Smooth muscle cell (in vitro differentiated cells): Measurements from ENCODE around the gene CSF2RB. TPM values are rescaled to one million over a fixed set of nuclear protein-coding genes. Genes with fewer than 3 reads are reported as not detected.

Experiments used
- DNase-seq: peaks from one replicate; lab custom pipeline; 2025; ENCODE audit not compliant: unreplicated experiment; lab: John Stamatoyannopoulos, UW
- H2AFZ ChIP-seq: fragments of 200-600 bp; sonication (generic); 2 replicates; pipeline ENCODE4 v1.6.0; 2016; ENCODE audit warnings: antibody characterized with exemption, low read depth, mild to moderate bottlenecking
- H3F3A ChIP-seq: fragments of 200-600 bp; sonication (generic); 2 replicates; pipeline ENCODE4 v1.6.0; 2017; ENCODE audit warnings: antibody characterized with exemption, low read depth
- H3K27ac ChIP-seq: fragments of 200-600 bp; sonication (generic); 2 replicates; pipeline ENCODE4 v1.5.1; 2016; ENCODE audit warnings: low read depth, mild to moderate bottlenecking
- H3K27me3 ChIP-seq: fragments of 200-600 bp; sonication (generic); 2 replicates; pipeline ENCODE4 v1.6.1; 2016; ENCODE audit warnings: low read depth, mild to moderate bottlenecking
- H3K36me3 ChIP-seq: fragments of 200-600 bp; sonication (generic); 2 replicates; pipeline ENCODE4 v1.5.1; 2016; ENCODE audit warnings: low read depth
- H3K4me1 ChIP-seq: fragments of 200-600 bp; sonication (generic); 2 replicates; pipeline ENCODE4 v1.5.1; 2016; ENCODE audit warnings: low read depth
- H3K4me2 ChIP-seq: fragments of 200-600 bp; sonication (generic); 2 replicates; pipeline ENCODE4 v1.6.0; 2016; ENCODE audit warnings: mild to moderate bottlenecking
- H3K4me3 ChIP-seq: fragments of 200-600 bp; sonication (generic); 2 replicates; pipeline ENCODE4 v1.5.1; 2016; ENCODE audit warnings: mild to moderate bottlenecking
- H3K79me2 ChIP-seq: fragments of 200-600 bp; sonication (generic); 2 replicates; pipeline ENCODE4 v1.6.0; 2016; ENCODE audit warnings: low read depth, mild to moderate bottlenecking
- H3K9ac ChIP-seq: fragments of 200-600 bp; sonication (generic); 2 replicates; pipeline ENCODE4 v1.6.0; 2016; ENCODE audit warnings: low read depth
- H3K9me3 ChIP-seq: fragments of 200-600 bp; sonication (generic); replicated peaks from 2 replicates; pipeline ENCODE4 v1.5.1; 2016; ENCODE audit warnings: low read depth
- H4K20me1 ChIP-seq: fragments of 200-600 bp; sonication (generic); 2 replicates; pipeline ENCODE4 v1.6.0; 2016; ENCODE audit warnings: low read depth
- WGBS: methylation state at CpG from one replicate; pipeline ENCODE4 v1.1.7; 2016; ENCODE audit warnings: low lambda C conversion rate; 5-methylcytosine and 5-hydroxymethylcytosine counted together
- polyA plus RNA-seq: library from polyadenylated mRNA; unstranded; fragments of >200 nt; fragmentation: Nextera tagmentation; extraction: Ambion mirVana; gene quantifications from 2 replicates; pipeline ENCODE4 v1.2.1, GENCODE V29; 2016
- total RNA-seq: library from RNA; depleted of rRNA; stranded (reverse); fragments of >200 nt; gene quantifications from 2 replicates; pipeline ENCODE4 v1.2.3, GENCODE V29; 2014
- TF ChIP-seq, protein P1 (sequence below): fragments of 200-600 bp; sonication (generic); IDR thresholded peaks from 2 replicates; pipeline ENCODE4 v1.5.1; 2017; ENCODE audit warnings: borderline replicate concordance, mild to moderate bottlenecking, antibody characterized with exemption; ENCODE audit not compliant: insufficient read depth, poor library complexity, severe bottlenecking

CSF2RB gene
- total and polyA plus RNA-seq, 2 experiments from 2014 or later = 0.43 TPM; not detected in 1

DNA sequence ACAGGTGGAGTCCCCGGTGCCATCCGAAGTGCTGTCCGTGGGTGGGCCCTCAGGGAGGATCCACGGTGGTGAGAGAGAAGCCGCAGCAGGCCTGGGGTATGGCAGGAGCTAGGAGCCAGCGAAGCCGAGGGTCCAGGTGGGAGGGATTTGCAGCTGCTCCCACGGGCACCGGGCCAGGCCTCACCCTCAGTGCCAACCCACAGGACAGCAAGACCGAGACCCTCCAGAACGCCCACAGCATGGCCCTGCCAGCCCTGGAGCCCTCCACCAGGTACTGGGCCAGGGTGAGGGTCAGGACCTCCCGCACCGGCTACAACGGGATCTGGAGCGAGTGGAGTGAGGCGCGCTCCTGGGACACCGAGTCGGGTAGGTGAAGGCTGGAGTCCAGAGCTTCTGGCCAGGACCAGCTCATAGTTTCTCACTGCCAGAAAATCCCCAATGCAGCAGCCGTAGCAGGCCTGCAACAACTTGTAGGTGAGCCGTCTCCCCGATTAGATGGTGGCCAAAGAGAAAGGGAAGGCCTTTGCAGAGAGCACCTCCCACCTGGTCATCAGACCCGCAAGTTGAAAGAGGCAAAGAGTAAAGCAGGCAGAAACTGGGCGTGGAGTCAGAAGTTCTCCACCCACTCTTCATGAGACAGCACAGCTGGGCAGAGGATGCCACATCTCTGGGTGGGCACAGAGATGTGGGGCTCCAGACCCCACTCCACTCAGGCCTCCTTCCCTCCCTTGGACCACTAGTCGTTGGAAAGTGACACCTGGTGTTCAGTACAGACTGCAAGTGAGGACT, 20.4 kb downstream of the CSF2RB start:
- no peaks in the 10 kb centered on the region for H3F3A ChIP-seq
- H3K4me1 ChIP-seq = no peaks in the 10 kb centered on the region
- H3K79me2 ChIP-seq = no peaks in the 10 kb centered on the region
- H3K27me3 ChIP-seq = no peaks in the 10 kb centered on the region
- no peak overlapping the region for H3K4me3 ChIP-seq
- no peak overlapping the region for H3K9ac ChIP-seq
- no peak overlapping the region for H3K27ac ChIP-seq
- H2AFZ ChIP-seq = no peak overlapping the region
- H3K4me2 ChIP-seq = no peak overlapping the region
- no peaks in the 10 kb centered on the region for H3K9me3 ChIP-seq
- WGBS = 89% methylated on average over 24 of the region's 25 CpGs
- H3K36me3 ChIP-seq = no peaks in the 10 kb centered on the region
- no peak for DNase-seq
- TF ChIP-seq, protein P1, sequence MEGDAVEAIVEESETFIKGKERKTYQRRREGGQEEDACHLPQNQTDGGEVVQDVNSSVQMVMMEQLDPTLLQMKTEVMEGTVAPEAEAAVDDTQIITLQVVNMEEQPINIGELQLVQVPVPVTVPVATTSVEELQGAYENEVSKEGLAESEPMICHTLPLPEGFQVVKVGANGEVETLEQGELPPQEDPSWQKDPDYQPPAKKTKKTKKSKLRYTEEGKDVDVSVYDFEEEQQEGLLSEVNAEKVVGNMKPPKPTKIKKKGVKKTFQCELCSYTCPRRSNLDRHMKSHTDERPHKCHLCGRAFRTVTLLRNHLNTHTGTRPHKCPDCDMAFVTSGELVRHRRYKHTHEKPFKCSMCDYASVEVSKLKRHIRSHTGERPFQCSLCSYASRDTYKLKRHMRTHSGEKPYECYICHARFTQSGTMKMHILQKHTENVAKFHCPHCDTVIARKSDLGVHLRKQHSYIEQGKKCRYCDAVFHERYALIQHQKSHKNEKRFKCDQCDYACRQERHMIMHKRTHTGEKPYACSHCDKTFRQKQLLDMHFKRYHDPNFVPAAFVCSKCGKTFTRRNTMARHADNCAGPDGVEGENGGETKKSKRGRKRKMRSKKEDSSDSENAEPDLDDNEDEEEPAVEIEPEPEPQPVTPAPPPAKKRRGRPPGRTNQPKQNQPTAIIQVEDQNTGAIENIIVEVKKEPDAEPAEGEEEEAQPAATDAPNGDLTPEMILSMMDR = no peak
- no peaks in the 10 kb centered on the region for H4K20me1 ChIP-seq

DNA sequence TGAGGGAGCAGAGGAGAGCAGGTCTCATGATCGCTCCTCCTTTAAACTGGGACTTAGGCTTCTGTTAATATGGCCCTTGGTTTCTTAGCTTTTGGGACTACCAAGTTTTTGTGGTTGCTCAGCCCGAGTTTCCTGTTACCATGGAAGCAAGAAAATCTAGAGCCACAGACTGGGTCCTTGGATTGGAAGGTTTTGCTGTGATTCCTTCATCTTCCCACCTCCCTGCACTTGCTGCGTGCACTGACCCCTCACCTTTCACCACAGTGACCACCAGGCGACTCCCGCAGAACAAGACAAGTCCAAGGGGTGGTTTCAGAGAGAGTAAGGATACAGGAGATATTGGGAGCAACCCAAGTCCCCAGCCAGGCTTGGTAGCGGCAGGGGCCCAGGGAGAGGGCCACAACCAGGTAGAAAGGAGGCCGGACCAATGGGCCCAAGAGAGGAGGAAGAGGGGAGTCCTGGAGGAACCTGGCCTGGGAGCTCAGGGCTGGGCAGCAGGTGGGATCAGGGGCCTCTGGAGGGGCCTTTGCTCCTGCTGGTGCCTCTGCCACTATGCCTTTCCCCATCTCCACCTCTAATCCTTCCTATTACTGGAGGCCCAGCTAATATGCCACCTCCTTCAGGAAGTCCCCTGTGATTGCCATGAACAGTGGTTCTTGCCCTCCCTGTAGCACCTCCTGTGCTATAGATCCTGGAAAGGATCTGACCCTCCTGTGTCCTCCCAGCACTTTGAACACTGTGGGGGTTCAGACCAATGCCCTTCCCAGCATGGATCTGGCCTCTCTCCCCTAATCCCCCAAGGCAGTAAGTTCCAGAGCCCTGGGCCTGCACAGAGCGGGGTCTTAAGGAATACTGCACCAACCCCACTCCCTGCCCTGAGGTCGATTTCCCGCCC, 21.2 kb downstream of the CSF2RB start:
- no peaks in the 10 kb centered on the region for H3K4me1 ChIP-seq
- H3K4me3 ChIP-seq = no peak overlapping the region
- 92% methylated on average over 10 of the region's 10 CpGs for WGBS
- no peak overlapping the region for H3K4me2 ChIP-seq
- H2AFZ ChIP-seq = no peak overlapping the region
- H4K20me1 ChIP-seq = no peaks in the 10 kb centered on the region
- no peaks in the 10 kb centered on the region for H3K9me3 ChIP-seq
- TF ChIP-seq, protein P1 = no peak
- no peaks in the 10 kb centered on the region for H3K27me3 ChIP-seq
- no peak for DNase-seq
- no peak overlapping the region for H3K9ac ChIP-seq
- H3K36me3 ChIP-seq = no peaks in the 10 kb centered on the region
- H3K79me2 ChIP-seq = no peaks in the 10 kb centered on the region
- H3K27ac ChIP-seq = no peak overlapping the region
- no peaks in the 10 kb centered on the region for H3F3A ChIP-seq

DNA sequence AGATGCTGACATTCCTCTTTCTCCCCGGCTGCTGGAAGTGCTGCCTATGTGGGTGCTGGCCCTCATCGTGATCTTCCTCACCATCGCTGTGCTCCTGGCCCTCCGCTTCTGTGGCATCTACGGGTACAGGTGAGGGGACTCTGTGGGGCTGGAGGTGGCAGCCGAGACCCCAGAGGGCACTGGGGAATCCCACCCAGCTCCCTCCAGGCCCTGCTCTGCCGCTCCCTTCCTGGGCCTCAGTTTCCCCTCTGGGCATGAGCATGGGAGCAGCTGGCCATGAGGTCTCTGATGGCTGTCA, 21.8 kb downstream of the CSF2RB start:
- no peak for DNase-seq
- no peaks in the 10 kb centered on the region for H3K79me2 ChIP-seq
- H2AFZ ChIP-seq = no peak overlapping the region
- no peaks in the 10 kb centered on the region for H3K4me1 ChIP-seq
- H3K9ac ChIP-seq = no peak overlapping the region
- H4K20me1 ChIP-seq = no peaks in the 10 kb centered on the region
- H3K27me3 ChIP-seq = no peaks in the 10 kb centered on the region
- H3K36me3 ChIP-seq = no peaks in the 10 kb centered on the region
- H3K4me2 ChIP-seq = no peak overlapping the region
- H3K9me3 ChIP-seq = no peaks in the 10 kb centered on the region
- H3F3A ChIP-seq = no peaks in the 10 kb centered on the region
- no peak overlapping the region for H3K27ac ChIP-seq
- H3K4me3 ChIP-seq = no peak overlapping the region
- TF ChIP-seq, protein P1 = no peak
- WGBS = 92% methylated on average over 7 of the region's 7 CpGs
